Panc1 (cell line): Measurements from ENCODE around the gene SLC15A1. TPM values are rescaled to one million over a fixed set of nuclear protein-coding genes. Genes with fewer than 3 reads are reported as not detected.

Source experiments
- ATAC-seq: fragments of 200-7000 bp; cut with Tn5 transposase; 2 replicates; pipeline ENCODE4 v1.9.1; 2020; ENCODE audit warnings: mild to moderate bottlenecking, moderate library complexity
- BruUV-seq: library from RNA; stranded (reverse); fragments of 400-500 nt; replicated peaks from 2 replicates; lab custom pipeline; 2021; lab: Mats Ljungman, UMichigan
- CTCF ChIA-PET: fragments of 300-600 bp; sonication (Branson Sonifier 250); formaldehyde crosslinking; loops from one replicate; lab custom pipeline; 2022; ENCODE audit warnings: antibody characterized with exemption; lab: Charles Lee
- POLR2A ChIA-PET: fragments of 300-600 bp; sonication (Branson Sonifier 250); formaldehyde crosslinking; loops from one replicate; lab custom pipeline; 2022; ENCODE audit warnings: antibody characterized with exemption; lab: Charles Lee
- DNase-seq: peaks from one replicate; pipeline ENCODE4 v3.0.0-alpha.2; 2010; ENCODE audit warnings: low read depth, low spot score
- H3K27ac ChIP-seq: 2 replicates; pipeline ENCODE4 v1.5.1; 2011; ENCODE audit warnings: mild to moderate bottlenecking, low read length, inconsistent platforms
- H3K27me3 ChIP-seq: fragments of 200-500 bp; sonication (Bioruptor generic); 2 replicates; pipeline ENCODE4 v1.6.0; 2014; ENCODE audit warnings: low read length, inconsistent platforms; ENCODE audit not compliant: control insufficient read depth, insufficient read depth
- H3K36me3 ChIP-seq: fragments of 200-500 bp; sonication (Bioruptor generic); 2 replicates; pipeline ENCODE4 v1.5.1; 2014; ENCODE audit warnings: inconsistent platforms, mild to moderate bottlenecking, low read length, moderate library complexity; ENCODE audit not compliant: control insufficient read depth, insufficient read depth
- H3K4me1 ChIP-seq: 2 replicates; pipeline ENCODE4 v1.5.1; 2011; ENCODE audit warnings: inconsistent platforms, mild to moderate bottlenecking, low read length, moderate library complexity; ENCODE audit not compliant: control insufficient read depth, insufficient read depth
- H3K4me3 ChIP-seq, 2 experiments: 2 replicates each; pipeline ENCODE4 v1.5.1; 2011 to 2012; ENCODE audit warnings: low read depth in 2 of 2, low read length in 2 of 2, mild to moderate bottlenecking in 2 of 2, inconsistent platforms in 1 of 2, moderate library complexity in 1 of 2
- H3K9me3 ChIP-seq: fragments of 200-500 bp; sonication (Bioruptor generic); 2 replicates; pipeline ENCODE4 v1.5.1; 2014; ENCODE audit warnings: low read depth, mild to moderate bottlenecking, inconsistent platforms, low read length, moderate library complexity; ENCODE audit not compliant: control insufficient read depth, insufficient read depth
- POLR2AphosphoS5 ChIP-seq: IDR thresholded peaks from 2 replicates; pipeline ENCODE4 v1.6.1; 2012; ENCODE audit warnings: mild to moderate bottlenecking, low read depth, low read length, moderate library complexity
- REST ChIP-seq, 2 experiments: IDR thresholded peaks; 2 replicates each; pipeline ENCODE4 v1.6.1; 2011 to 2012; ENCODE audit warnings: low read depth in 2 of 2, control low read depth in 1 of 2, low read length in 1 of 2, mild to moderate bottlenecking in 1 of 2, moderate library complexity in 1 of 2; ENCODE audit not compliant: insufficient read depth in 1 of 2
- SIN3A ChIP-seq: IDR thresholded peaks from 2 replicates; pipeline ENCODE4 v1.6.1; 2012; ENCODE audit warnings: low read depth, mild to moderate bottlenecking, low read length, moderate library complexity, borderline replicate concordance; ENCODE audit not compliant: insufficient read depth
- TCF7L2 ChIP-seq: IDR thresholded peaks from 2 replicates; pipeline ENCODE4 v1.6.1; 2011; ENCODE audit warnings: mild to moderate bottlenecking, low read depth, low read length, inconsistent platforms
- in situ Hi-C: cut with HindIII; loops from 2 replicates; pipeline ENCODE4 v1.10.0; 2016; ENCODE audit warnings: low sequenced_read_pairs, low pct_unique_long_range_greater_than_20kb
- intact Hi-C: fragments of 100-400 bp; cut with micrococcal nuclease; formaldehyde crosslinking; loops from one replicate; pipeline ENCODE4 v1.10.0; 2022; ENCODE audit not compliant: unreplicated experiment
- total RNA-seq: library from RNA; stranded (reverse); gene quantifications from one replicate; pipeline ENCODE4 v1.2.1, GENCODE V29; 2021; ENCODE audit not compliant: unreplicated experiment
- TF ChIP-seq, protein P1 (sequence below): fragments of 450-650 bp; IDR thresholded peaks from 2 replicates; pipeline ENCODE4 v1.5.1; 2017; ENCODE audit warnings: mild to moderate bottlenecking

Gene SLC15A1
- total RNA-seq, 1 experiment from 2014 or later, result 0.18 TPM

- no peaks in the 10 kb centered on the region for H3K4me1 ChIP-seq
- CTCF ChIA-PET, result no interaction called here
- no peak for DNase-seq
- no TSS peak for BruUV-seq
- POLR2A ChIA-PET, result no interaction called here
- ATAC-seq, result no peak
- TF ChIP-seq POLR2AphosphoS5 (no peak), TCF7L2 (no peak), SIN3A (no peak), REST (IDR thresholded peaks at IDR 0.05; ENCODE audit: insufficient read depth in 1 of 2, low read depth in 2 of 2, low read length in 1 of 2) (no peak)
- TF ChIP-seq, protein P1, sequence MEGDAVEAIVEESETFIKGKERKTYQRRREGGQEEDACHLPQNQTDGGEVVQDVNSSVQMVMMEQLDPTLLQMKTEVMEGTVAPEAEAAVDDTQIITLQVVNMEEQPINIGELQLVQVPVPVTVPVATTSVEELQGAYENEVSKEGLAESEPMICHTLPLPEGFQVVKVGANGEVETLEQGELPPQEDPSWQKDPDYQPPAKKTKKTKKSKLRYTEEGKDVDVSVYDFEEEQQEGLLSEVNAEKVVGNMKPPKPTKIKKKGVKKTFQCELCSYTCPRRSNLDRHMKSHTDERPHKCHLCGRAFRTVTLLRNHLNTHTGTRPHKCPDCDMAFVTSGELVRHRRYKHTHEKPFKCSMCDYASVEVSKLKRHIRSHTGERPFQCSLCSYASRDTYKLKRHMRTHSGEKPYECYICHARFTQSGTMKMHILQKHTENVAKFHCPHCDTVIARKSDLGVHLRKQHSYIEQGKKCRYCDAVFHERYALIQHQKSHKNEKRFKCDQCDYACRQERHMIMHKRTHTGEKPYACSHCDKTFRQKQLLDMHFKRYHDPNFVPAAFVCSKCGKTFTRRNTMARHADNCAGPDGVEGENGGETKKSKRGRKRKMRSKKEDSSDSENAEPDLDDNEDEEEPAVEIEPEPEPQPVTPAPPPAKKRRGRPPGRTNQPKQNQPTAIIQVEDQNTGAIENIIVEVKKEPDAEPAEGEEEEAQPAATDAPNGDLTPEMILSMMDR, result no peak
- H3K27ac ChIP-seq, result no peak overlapping the region
- H3K27me3 ChIP-seq, result no peaks in the 10 kb centered on the region
- H3K36me3 ChIP-seq, result no peaks in the 10 kb centered on the region; the same call in 1 of the 2 replicates
- in situ Hi-C loops, result no loop called here
- intact Hi-C loops, result no loop called here
- H3K4me3 ChIP-seq, result no peak overlapping the region
- no peaks in the 10 kb centered on the region for H3K9me3 ChIP-seq
Measured at GRCh38 chr13:98796191-98796590, 43.7 kb upstream of the SLC15A1 start.

DNA sequence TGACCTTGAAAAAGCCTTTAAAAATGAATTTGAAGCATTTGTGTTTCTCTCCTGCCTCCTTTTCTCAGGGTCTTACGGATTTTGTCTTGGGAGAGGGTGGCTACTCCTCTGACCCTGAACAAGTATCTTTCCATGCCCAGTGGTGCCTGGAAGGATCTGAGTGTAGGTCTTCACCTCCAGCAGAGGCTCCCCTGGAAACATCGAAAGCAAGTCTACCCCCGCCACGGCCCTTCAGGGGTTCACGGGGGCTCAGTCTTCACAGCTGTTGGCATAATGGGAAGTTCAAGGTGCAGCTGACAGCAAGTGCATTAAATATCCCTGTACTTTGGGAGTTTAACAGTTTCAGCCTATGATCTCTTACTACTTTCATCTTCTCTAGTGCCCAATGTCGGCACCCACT is 42.7 kb upstream of the SLC15A1 start:
- TF ChIP-seq, protein P1, result no peak
- TF ChIP-seq SIN3A (no peak), POLR2AphosphoS5 (no peak), TCF7L2 (no peak), REST (IDR thresholded peaks at IDR 0.05; ENCODE audit: insufficient read depth in 1 of 2, low read depth in 2 of 2, low read length in 1 of 2) (no peak)
- ChIA-PET CTCF (no interaction called here), POLR2A (no interaction called here)
- Histone ChIP-seq H3K27me3 (no peaks in the 10 kb centered on the region), H3K27ac (no peak overlapping the region), H3K4me3 (no peak overlapping the region), H3K9me3 (no peaks in the 10 kb centered on the region), H3K36me3 (no peaks in the 10 kb centered on the region; the same call in 1 of the 2 replicates), H3K4me1 (no peaks in the 10 kb centered on the region)
- in situ Hi-C loops (no loop called here), intact Hi-C loops (no loop called here)
- no TSS peak for BruUV-seq
- no peak for DNase-seq
- ATAC-seq, result no peak
